Neuron (in vitro differentiated cells): ENCODE results near the gene VGLL1.

Experiments
- H2AFZ ChIP-seq: one replicate; pipeline ENCODE4 v1.6.1; 2013; ENCODE audit warnings: low read depth, mild to moderate bottlenecking, inconsistent platforms, low read length, moderate library complexity
- H3K27me3 ChIP-seq: one replicate; pipeline ENCODE4 v1.6.1; 2013; ENCODE audit warnings: low read length; ENCODE audit not compliant: insufficient read depth
- H3K36me3 ChIP-seq: one replicate; pipeline ENCODE4 v1.6.1; 2013; ENCODE audit warnings: low read length; ENCODE audit not compliant: insufficient read depth
- H3K4me1 ChIP-seq: one replicate; pipeline ENCODE4 v1.6.1; 2013; ENCODE audit warnings: low read length; ENCODE audit not compliant: insufficient read depth
- H3K4me3 ChIP-seq: 2 replicates; pipeline ENCODE4 v1.5.1; 2013; ENCODE audit warnings: mild to moderate bottlenecking, low read length, moderate library complexity
- H3K9me3 ChIP-seq: one replicate; pipeline ENCODE4 v1.6.1; 2013; ENCODE audit warnings: low read length

The VGLL1 gene

DNA sequence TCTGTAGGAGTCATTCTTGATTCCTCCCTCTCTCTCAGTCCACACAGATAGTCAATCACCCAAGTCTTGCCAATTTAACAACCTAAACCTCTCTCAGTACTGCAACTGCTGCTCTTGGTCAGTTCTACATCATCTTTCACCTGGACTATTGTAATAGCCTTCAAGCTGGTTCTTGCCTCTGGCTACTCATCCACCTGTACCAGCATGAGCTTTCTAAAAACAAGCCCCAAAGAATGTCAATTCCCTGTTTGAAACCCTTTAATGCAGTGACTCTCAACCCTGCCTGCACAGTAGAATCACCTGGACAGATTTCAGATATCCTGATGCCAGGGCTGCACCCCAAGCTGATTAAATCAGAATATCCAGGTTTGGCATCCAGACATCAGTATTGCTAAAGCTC lies 48.3 kb downstream of the VGLL1 start:
- H3K4me1 ChIP-seq = no peaks in the 10 kb centered on the region
- H3K4me3 ChIP-seq = no peak overlapping the region
- H3K27me3 ChIP-seq = peaks cover 4% of the 10 kb centered on the region
- no peaks in the 10 kb centered on the region for H3K9me3 ChIP-seq
- H3K36me3 ChIP-seq = no peaks in the 10 kb centered on the region
- H2AFZ ChIP-seq = no peak overlapping the region

DNA sequence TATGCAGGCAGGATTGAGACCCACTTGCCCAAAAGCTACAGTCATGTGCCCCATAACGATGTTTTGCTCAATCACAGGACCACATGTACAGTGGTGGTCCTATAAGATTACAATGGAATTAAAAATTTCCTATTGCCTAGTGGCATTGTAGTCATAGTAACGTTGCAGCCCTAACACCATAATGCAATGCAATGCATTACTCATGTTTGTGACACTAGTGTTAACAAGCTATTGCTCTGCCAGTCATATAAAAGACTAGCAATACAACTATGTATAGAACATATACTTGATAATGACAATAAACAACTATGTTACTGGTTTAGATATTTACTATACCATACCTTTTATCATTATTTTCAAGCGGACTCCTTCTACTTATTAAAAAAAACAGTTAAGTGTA lies 50.6 kb downstream of the VGLL1 start:
- no peaks in the 10 kb centered on the region for H3K4me1 ChIP-seq
- no peaks in the 10 kb centered on the region for H3K9me3 ChIP-seq
- peaks cover 8% of the 10 kb centered on the region for H3K27me3 ChIP-seq
- H2AFZ ChIP-seq = no peak overlapping the region
- H3K4me3 ChIP-seq = no peak overlapping the region
- no peaks in the 10 kb centered on the region for H3K36me3 ChIP-seq

DNA sequence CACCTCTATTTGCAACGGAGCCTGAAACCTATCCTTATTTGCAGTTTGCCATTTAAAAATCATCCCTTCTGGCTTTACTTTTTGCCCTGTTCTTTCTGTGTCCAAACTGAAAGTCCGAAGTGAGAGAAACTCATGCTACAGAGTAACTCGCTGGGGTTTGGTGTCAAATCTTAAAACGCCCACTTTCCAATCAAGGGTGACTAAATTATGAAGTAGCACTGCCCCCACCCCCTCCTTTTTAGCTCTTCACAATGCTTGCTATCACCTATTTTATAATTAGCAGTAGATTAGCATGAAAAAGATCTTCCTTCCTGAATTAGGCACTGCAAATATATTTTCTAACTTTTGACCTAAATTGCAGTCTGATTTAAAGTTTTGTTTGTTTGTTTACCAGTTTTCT lies 52.5 kb downstream of the VGLL1 start:
- H3K4me1 ChIP-seq = no peaks in the 10 kb centered on the region
- H3K27me3 ChIP-seq = peaks cover 13% of the 10 kb centered on the region
- no peak overlapping the region for H3K4me3 ChIP-seq
- no peaks in the 10 kb centered on the region for H3K9me3 ChIP-seq
- H3K36me3 ChIP-seq = no peaks in the 10 kb centered on the region
- H2AFZ ChIP-seq = no peak overlapping the region

DNA sequence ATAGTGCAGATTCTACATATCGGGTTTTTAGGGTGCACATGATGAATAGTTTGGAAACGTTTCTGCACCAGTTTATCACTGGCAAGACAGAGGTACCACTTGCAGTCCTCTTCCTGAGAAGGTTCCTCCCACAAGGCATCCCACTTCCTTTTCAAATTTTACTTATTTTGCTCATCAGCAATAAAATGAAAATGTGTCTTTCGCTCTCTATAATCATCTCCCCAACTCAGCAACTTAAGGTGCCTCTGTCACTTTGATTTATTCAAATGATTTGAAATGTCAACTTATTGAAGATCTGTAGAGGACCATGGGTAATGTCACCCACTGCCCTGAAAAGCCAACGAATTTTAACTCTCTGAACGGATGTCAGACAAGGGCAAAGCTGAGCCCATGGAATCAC lies 53.2 kb downstream of the VGLL1 start:
- no peaks in the 10 kb centered on the region for H3K36me3 ChIP-seq
- H3K27me3 ChIP-seq = peaks cover 18% of the 10 kb centered on the region
- H3K4me3 ChIP-seq = no peak overlapping the region
- no peak overlapping the region for H2AFZ ChIP-seq
- H3K4me1 ChIP-seq = no peaks in the 10 kb centered on the region
- no peaks in the 10 kb centered on the region for H3K9me3 ChIP-seq

DNA sequence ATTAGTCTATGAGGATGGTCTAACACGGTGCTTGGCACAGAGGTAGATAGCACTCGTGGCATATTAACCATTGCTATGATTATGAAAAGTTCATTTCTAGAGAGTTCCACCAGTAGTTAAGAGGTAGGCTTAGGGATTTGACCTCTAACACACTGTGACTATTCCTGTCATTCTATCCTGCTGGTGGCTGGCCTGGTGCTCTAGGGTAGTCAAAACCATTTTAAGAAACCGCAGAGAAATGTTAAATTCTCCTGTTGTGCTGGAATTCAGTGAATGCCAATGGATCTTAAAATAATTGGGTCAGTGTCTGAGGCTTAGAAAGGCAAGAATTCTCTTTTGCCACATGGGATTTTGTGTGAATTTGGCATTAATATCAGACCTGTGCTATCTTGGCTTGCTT lies 53.9 kb downstream of the VGLL1 start:
- Histone ChIP-seq H3K9me3 (no peaks in the 10 kb centered on the region), H3K27me3 (peaks cover 18% of the 10 kb centered on the region), H3K4me3 (no peak overlapping the region), H3K36me3 (no peaks in the 10 kb centered on the region), H3K4me1 (no peaks in the 10 kb centered on the region), H2AFZ (no peak overlapping the region)

DNA sequence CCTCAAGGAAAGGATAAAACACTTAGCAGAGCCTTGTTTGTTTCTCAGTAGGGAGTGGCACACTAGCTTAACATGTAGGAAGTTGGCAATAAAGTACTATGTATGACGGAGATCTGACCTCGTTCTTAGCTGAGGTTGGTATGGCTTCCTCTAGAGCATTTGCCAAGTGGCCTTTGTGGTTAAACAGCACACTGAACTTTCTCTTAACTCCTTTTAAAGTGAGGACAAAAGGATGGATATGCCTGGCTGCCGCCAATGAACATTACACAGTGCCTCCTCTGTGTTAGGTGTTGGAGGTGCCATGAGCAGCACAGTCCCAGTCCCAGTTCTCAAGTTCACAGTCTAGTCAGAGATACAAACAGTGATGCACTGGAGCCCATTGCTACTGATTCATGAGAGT lies 54.4 kb downstream of the VGLL1 start:
- no peaks in the 10 kb centered on the region for H3K9me3 ChIP-seq
- peaks cover 18% of the 10 kb centered on the region for H3K27me3 ChIP-seq
- no peak overlapping the region for H2AFZ ChIP-seq
- H3K36me3 ChIP-seq = no peaks in the 10 kb centered on the region
- no peak overlapping the region for H3K4me3 ChIP-seq
- no peaks in the 10 kb centered on the region for H3K4me1 ChIP-seq

DNA sequence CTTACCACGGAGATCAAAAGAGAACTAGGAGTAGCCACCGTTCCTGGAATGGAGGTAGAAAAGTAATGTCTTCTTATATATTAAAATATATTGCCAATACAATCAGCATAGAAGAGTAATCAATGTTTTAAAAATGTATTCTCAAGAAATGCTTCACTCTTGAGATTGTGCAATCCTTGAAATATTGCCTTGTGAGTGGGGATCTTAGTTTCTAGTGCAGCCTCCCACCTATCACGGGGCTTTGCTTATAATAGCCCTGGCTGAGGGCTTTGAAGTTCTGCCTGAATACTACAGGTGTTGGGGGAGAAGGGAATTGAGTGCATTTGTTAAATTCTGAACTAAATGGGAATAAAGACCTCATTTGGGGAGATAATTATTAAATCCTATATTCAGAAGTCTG lies 55.5 kb downstream of the VGLL1 start:
- Histone ChIP-seq H3K4me3 (no peak overlapping the region), H3K9me3 (no peaks in the 10 kb centered on the region), H3K4me1 (no peaks in the 10 kb centered on the region), H3K36me3 (no peaks in the 10 kb centered on the region), H3K27me3 (peaks cover 18% of the 10 kb centered on the region), H2AFZ (no peak overlapping the region)

DNA sequence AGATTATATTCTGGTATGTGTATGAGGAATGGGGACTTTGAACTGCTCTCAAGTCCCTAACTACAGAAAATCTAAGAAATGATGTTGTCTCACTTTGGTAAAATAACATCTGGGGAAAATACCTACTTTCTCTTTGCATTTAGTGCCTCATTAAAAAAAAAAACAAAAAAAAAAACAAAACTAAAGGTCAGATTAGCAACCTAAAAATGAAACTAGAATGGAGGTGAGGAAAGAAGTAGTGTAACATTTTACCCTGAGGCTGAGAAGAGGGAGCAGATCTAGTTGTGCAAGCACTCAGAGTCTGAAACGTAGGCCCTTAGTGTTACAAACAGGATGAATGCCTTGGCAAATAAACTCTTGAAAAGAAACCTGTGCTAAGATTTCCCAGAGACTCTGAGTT lies 56.0 kb downstream of the VGLL1 start:
- H3K4me1 ChIP-seq = no peaks in the 10 kb centered on the region
- peaks cover 18% of the 10 kb centered on the region for H3K27me3 ChIP-seq
- no peaks in the 10 kb centered on the region for H3K9me3 ChIP-seq
- no peaks in the 10 kb centered on the region for H3K36me3 ChIP-seq
- H2AFZ ChIP-seq = no peak overlapping the region
- H3K4me3 ChIP-seq = no peak overlapping the region

DNA sequence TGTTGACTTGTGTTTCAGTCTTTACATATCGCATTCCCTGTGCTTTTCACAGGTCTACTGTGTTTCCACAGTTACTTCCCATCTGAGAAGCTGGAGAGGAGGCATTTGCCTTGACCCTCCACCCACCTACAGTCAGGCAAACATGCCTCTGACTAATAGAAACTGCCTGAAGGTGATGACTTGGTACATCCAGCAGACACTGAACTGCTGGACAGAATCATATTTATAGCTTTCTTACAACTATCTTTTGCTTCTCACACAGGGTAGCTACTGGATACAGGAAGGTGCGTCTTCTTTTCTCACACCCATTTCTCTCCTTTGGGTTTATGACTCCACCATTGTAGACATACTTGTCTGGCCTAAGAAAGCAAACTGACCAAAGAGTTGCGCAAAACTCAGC lies 58.0 kb downstream of the VGLL1 start:
- Histone ChIP-seq H3K36me3 (no peaks in the 10 kb centered on the region), H2AFZ (no peak overlapping the region), H3K4me1 (no peaks in the 10 kb centered on the region), H3K27me3 (peaks cover 15% of the 10 kb centered on the region), H3K4me3 (no peak overlapping the region), H3K9me3 (no peaks in the 10 kb centered on the region)

DNA sequence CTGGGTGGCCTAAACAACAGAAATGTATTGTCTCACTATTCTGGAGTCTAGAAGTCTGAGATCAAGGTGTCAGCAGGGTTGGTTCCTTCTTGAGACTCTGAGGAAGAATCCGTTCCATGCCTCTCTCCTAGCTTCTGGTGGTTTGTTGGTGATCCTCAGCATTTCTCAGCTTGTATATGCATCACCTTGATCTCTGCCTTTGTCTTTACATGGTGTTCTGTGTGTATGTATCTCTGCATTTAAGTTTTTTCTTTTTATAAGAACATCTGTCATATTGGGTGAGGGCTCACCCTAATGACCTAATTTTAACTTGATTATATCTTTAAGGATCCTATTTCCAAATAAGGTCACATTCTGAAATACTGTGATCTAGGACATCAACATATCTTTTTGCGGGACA lies 65.3 kb downstream of the VGLL1 start:
- Histone ChIP-seq H3K9me3 (no peaks in the 10 kb centered on the region), H2AFZ (no peak overlapping the region), H3K36me3 (no peaks in the 10 kb centered on the region), H3K4me1 (no peaks in the 10 kb centered on the region), H3K4me3 (no peak overlapping the region), H3K27me3 (peaks cover 14% of the 10 kb centered on the region)

DNA sequence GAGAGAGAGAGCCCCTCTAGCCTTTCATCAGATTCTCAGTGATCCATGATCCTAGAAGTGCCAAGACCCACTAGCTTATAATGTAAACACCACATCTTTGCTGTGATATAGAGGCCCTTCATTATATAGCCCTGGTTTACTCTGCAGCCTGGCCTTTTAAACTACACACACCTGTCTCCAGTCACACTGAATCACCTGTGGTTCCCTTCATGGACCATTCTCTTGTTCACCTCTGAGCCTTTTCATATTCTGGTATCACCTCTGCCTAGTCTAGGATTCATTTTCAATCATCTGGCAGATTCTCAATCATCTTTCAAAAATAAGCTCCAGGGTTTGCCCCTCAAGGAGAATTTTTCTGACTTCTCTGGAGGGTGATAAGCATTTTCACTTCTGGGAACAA lies 65.9 kb downstream of the VGLL1 start:
- Histone ChIP-seq H3K9me3 (no peaks in the 10 kb centered on the region), H2AFZ (no peak overlapping the region), H3K36me3 (no peaks in the 10 kb centered on the region), H3K4me1 (no peaks in the 10 kb centered on the region), H3K27me3 (peaks cover 14% of the 10 kb centered on the region), H3K4me3 (no peak overlapping the region)

DNA sequence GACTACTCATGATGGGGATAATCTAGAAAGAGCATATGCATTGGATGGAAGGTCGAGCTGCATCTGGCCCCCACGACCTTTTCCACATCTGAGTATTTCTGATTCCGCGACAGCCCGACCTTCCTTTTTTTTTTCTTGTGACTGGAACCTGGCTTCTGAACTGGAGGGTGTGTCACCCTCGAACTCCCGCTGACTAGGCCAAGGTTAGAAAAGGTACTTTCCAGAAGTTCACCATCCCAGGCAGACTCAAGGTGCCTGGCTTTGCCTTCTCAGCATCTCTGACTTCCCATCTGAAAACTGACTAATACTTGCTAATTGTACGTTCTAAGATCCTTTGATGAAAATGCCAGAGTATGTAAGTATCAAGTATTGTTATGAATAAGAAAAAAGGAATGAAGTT lies 66.6 kb downstream of the VGLL1 start:
- no peak overlapping the region for H2AFZ ChIP-seq
- H3K4me1 ChIP-seq = no peaks in the 10 kb centered on the region
- no peaks in the 10 kb centered on the region for H3K36me3 ChIP-seq
- peaks cover 14% of the 10 kb centered on the region for H3K27me3 ChIP-seq
- no peaks in the 10 kb centered on the region for H3K9me3 ChIP-seq
- H3K4me3 ChIP-seq = no peak overlapping the region

DNA sequence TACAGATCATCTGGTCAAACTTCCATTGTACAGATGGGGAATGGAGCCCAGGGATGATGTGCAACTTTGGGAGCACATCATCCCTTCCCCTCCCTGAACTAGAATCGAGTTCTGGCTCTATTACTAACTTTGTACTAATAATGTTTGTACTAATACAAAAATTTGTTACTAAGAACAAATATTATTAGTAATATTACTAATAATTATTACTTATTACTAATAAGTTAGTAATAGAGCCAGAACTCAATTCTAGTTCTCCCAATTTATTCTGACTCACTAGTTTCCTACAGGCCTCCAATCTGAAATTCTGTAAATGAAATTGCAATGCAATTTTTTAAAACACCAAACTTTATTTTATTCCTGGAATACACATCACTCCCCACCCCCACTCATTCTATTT lies 68.0 kb downstream of the VGLL1 start:
- H3K4me3 ChIP-seq = no peak overlapping the region
- H3K36me3 ChIP-seq = no peaks in the 10 kb centered on the region
- peaks cover 14% of the 10 kb centered on the region for H3K27me3 ChIP-seq
- no peak overlapping the region for H2AFZ ChIP-seq
- H3K4me1 ChIP-seq = no peaks in the 10 kb centered on the region
- no peaks in the 10 kb centered on the region for H3K9me3 ChIP-seq
